GM18870 (cell line): ENCODE measurements around the gene DUSP5.

ENCODE experiments used
- ATAC-seq: cut with Tn5 transposase; IDR thresholded peaks from one replicate; pipeline ENCODE4 v1.9.1; 2021; ENCODE audit warnings: moderate library complexity; ENCODE audit not compliant: unreplicated experiment

The DUSP5 gene

DNA sequence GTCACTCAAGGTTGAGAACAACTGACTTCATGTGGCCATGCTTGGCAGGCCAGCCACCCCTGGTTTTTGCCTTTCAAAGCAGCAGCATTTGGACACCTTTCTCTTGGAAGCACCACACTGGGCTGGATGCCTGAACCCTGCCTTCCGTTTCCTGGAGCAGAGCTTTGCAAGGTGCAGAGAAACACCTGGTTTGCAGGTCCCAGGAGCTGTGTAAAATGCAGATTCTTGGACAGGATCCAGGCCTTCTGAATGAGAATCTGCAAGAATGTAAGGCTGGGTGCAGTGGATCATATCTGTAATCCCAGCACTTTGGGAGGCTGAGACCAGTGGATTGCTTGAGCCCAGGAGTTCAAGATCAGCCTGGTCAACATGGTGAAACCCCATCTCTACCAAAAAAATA lies 18.0 kb upstream of the DUSP5 start:
- ATAC-seq: no peak

DNA sequence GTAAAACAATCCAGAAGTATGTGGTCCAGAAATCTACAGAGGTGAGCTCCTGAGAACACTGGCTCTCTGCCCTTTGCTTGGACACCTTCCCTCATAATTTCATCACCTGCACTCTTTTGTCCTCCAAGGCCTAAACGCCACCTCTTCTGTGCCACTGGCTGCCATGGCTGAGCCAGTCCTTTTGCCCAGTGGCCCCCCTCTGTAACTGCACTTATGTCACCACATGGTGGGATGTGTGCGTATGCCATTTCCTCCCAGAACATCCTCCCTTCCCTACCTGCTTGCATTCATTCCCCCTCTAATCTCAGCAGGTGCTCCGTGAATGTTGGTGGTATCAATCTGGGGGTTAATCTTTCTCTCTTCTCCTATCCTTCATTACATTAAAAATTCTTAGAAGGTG lies 17.3 kb upstream of the DUSP5 start:
- no peak for ATAC-seq

DNA sequence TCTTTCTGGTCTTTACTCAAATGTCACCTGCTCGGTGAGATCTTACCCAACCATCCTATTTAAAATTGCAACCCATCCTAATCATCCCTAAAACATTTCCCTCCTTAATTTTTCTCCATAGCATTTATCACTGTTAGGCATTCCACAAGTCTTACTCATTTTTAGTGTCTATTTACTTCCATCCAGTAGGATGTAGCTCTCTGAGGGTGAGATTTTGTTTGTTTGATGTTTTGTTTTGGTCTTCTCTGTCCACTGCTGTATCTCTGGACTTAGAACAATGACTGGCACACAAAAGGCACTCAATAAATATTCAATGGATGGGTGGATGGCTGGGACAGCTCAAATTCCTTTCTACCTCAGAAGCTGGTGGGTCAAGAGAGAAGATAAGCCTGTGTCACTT lies 15.8 kb upstream of the DUSP5 start:
- no peak for ATAC-seq

DNA sequence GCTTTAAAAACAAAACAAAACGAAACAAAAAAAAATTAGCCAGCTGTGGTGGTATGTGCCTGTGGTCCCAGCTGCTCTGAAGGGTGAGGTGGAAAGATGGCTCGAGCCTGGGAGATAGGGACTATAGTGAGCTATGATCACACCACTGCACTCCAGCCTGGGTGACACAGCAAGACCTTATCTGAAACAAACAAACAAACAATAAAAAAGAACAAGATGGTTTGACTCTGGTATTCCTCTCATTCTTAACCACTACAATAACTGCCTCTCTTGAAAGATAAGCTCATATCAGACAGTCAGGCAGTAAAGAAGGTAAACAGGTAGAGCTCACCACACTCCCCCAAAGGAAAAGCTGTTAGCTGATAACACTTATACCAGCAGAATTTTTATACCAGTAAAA lies 14.1 kb upstream of the DUSP5 start:
- no peak for ATAC-seq

DNA sequence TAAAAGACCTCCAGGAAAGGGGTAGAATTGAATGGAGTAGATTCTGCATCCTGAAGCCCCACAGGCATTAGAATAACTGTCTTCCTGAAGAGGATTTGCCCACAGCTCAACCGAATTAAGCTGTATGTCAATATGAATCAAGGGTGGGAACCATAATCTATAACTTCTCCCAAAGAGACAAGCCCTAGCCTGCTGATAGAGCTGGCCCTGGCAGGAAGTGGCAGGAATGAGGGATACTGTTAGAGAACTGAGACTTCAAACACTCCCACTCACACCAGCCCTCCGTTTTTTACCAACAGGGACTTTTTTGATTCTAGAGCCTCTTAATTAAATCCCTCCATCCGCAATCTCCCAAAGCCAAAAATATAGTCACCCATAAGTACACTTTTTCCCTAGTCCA lies 12.2 kb upstream of the DUSP5 start:
- ATAC-seq: no peak

DNA sequence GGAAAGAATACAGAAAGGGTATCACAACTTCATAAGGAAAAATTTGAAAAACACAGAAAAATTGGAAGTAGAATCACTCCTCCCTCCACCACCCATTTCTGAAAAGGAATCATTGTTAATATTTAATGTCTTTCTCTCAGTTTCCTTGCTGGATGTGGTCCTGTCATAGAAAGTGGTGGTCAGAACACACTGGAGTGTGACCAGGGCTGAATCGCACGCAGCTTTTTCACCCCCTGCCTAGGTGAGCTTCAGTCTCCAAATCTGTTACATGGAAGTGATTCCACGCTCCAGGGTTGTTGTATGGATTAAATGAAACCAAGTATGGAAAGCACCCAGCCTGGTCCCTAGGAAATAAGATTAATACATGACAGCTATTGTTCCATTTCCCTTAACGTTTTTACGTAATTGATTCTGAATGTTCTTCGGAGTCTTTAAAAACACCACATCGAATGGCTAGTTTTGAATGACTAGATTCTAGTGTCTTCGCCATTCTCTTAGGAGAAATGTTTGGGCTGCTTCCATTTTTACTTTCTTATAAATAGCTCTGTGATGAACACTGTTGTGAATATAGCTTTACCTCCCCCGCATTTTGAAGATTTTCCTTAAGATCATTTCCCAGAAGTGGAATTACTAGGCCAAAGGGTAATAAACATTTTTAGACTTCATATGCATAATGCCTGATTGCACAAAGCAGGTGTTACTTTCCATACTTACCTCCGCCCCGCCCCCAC lies 10.9 kb upstream of the DUSP5 start:
- no peak for ATAC-seq

DNA sequence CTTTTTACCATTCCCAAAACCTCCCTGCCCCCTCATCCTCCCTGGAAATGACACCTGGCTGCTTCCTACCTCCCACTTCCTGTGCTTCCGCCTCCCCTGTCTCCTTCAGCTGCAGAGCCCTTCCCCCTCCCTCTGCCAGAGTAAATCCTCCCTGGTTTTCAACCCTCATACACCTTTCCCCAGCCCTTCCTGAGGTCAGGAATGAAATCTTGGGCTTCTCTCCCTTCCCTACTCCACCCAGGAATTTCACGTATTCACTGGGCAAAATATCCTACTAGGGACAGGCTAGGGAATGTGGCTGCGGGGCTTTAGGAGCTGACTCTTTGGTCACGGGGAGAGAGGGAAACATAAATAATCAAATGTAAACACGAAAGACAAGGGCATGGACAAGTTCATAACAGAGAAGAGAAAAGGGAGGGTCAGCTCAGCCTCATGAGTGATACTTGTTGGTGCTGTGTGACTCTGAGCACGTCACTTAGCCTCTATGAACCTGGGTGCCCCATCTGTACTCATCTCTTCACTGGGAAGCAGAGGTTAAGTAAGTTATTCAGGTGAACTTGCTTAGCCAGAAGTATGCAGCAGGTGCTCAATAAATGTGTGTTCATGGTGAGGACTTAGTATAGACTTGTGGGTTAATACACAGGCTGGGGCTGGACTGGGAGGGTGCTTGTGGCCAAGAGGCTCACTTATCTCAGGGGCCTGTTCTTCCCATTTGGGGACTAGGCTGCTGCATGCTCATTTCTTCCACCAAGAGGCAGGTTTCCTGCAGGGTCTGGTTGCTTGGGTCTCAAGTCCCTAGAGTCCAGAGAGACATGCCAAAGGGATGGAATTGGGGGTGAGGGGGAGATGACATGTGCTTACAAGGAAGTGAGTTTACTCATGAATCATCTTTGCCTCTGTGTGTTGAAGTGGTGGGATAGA lies 10.0 kb upstream of the DUSP5 start:
- ATAC-seq: no peak

DNA sequence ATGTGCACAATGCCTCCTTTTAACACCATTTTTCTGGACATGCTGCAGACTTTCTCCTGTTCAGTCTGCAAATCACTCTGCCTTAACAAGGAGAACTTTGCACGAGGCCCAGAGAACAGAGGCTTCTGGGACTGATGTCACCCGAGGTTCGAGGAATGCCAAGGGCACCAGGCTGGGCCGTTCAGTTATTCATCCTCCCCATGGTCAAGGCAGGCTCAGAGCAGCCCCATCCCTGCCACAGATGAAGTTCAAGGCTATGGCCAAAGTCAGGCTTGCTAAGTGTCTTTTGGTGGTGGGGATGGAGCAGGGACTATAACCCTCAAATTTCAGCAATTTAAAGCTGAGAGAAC lies 9.4 kb upstream of the DUSP5 start:
- no peak for ATAC-seq

DNA sequence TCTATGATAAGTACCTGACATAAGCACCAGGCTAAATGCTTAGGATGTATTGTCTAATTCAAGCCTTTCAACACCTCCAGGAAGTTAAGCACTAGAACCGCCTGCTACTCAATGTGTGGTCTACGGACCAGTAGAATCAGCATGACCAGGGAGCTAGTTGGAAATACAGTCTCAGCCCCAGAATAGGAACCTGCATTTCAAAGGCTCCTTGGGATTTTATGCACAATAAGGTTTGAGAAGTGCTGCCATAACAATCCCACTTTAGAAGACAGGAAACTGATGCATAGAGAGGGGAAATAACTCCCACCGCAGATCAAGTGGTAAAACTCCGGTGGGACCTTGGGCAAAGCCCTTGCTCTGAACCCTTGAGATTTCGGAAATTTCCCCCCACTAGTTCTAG lies 8.8 kb upstream of the DUSP5 start:
- no peak for ATAC-seq

DNA sequence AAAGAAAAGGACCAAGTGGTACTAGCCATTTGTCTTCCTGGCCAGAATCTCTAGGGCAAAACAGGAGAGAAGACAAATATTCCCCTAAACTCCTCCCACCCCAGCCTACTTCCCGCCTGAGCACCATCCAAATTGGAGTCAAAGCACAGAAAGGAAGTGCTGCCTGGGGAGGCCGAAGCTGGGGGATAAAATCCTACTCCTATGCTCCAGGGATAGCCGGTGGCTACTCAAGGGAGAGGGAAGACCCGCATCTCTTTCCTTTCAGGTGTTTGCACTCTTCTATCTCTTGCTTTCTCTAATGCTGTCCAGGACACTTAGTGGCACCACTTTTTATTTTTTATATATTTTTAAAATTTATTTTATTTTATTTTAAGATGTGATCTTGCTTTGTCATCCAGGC lies 7.1 kb upstream of the DUSP5 start:
- ATAC-seq: no peak

DNA sequence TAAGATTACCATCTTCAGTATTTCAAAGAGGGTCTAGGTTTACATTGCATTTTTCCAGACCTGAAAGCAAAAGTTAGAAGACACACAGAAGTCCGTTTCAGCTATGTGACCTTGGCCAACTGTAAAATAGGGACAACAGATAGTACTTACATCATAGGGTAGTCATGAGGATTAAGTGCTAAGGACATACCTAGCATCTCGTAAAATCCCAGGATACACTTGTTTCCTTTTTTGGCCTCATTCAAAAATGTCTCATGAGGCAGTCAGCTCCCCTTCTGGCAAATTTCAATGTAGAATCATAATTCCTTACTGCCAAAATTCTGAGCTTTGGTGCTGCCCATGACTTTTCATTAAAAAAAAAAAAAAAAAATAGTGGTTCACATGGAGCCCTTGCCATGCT lies 6.4 kb upstream of the DUSP5 start:
- no peak for ATAC-seq

DNA sequence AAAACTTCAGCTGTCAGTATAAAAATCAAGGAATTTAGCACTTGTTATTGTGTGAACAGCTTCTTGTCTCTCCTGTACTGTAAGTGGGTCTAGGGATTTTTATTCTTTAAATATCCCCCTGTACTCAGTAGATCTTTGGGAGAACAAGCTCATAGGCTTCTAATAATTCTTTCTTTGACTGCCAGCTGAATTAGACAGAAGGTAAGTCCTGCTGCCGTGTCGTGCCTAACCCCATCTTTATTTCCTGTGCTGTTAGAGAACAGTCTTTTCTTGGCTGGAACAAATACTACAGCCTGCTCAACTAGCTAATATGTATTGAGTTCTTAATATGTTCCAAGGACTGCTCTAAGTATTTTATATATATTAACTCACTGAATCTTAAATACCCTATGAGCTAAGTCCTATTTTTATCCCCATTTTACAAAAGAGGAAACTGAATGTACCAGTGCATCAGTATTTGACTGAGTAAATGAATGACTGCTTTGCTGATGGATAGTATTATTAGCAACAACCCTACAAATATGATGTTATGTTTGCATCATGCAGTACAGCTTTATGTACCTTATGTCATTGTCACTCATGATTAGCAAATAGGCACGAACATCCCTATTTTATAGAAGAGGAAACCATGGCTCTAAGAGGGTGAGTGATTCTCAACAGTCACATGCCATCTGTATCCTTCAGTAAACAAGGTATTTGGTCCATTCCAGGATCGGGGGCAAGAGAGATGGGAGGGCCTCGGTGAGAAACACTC lies 5.5 kb upstream of the DUSP5 start:
- peak; percentile 57 for ATAC-seq

DNA sequence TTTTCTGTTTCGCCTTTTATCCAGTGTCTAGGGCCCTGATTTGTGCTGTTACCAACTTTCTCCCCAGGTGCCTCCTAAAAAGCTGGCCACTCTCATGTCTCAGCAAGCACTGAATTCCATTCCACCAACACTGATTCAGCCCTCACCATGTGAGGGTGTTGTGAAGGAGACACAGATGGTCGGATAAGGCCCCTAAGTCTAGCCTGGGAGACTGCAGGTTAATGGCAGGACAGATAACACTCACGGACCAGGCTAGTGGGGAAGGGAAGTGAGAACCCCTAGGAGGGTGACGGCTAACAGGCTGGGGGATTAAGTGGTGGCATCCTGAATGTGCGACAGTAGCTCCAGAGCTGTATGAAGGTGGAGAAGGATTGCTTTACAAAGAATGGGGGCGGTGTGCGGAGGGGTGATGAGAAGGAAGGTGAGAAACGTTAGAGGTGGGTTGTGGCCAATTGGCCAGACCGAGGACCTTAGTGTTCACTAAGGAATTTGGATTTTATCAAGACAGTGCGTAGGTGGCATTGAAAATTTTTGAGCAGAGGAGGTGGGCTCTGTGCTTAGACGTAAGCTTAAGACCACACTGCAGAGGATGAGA lies 3.8 kb upstream of the DUSP5 start:
- no peak for ATAC-seq

DNA sequence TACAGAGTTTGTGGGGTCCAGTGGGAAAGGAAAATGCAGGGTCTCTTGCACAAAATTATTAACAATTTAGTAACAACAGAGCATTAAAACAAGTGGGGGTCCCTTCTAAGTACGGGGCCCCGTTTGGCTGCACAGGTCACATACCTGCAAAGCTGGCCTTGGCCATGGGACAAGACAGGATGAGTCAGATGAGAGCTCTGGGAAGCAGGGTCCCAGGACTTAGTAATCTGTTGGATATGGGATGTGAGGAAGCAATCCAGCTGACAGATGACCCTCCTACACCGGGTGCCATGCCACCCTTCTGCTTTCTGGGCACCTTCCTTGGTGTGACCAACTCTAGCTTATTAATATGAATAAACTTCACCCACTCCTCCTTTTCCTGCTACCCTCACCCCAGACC lies 3.2 kb upstream of the DUSP5 start:
- no peak for ATAC-seq

DNA sequence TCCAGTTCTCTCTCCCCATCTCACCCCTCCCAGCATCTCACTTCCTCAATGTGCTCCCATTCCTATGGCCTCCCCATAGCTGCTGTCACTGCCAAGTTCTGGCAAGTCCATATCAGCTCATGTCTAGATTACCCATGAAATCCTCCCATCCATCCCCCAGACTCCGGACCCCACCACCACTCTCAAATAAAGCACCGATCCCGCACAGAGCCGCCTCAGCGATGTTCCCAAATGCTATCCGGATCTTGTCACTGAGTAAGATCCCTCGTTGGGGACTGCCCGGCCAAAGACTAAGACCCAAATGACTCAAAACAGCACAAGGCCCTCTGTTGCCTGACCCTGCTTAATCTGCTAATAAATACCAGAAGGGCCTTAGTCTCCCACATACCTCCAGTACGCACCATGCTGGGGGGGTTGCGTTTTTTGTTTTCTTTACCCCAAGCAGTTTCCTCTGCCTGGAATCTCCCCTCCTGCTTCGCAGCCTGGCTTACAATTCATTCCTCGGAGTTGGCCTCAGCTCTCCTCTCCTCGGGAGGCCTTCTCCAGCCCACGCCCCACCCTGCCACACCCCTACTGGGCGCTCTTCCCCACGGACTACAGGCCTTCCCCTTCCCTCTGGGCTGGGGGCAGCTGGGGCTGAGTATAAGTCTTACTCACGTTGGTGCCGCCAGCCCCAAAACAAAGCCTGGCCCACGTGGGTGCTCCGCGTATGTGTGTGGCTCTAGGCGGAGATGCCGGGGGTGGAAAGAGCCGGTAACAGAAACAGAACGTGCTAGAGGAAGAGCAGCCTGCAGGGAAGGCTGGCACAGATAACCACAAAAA lies 1.8 kb upstream of the DUSP5 start:
- ATAC-seq: no peak

DNA sequence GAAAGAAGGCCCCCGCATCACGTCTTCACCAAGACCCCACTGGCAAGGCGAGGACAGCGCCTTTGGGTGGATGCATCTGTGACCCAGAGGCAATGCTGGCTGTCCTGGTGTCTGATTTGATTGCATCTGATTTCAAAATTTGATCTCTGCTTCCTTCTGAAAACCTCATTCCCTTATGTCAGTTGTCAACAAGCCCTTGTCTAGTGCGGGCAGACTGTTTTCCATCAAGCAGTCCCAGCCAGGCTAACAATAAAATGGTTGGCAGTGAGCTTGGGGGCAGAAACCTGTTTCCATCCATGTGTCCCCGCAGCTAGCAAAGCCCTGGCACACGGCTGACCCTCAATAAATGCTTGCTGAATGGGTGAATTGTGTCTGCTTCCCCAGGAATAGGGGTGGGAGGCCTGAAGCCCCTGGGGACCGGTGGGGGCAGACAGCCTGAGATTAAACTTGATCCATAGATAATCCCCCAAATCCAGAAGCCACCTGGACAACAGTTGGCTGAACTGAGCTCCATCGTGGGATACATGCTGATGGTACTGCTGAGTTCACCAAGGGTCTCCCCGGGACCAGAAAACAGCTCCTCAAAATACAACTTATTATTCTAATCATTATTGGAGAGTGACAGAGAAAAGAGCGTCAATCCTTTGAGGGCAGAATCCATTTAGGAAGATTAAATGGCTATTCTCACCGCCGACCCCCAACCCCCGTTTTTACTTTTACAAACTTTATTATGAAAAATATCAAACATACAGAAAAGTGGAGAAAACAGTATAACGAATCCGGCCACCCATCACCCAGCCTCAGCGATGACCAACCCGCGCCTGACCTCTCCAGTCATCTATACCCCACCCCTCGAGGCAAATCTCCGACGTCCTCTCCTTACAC lies 912 bp upstream of the DUSP5 start:
- ATAC-seq: no peak

DNA sequence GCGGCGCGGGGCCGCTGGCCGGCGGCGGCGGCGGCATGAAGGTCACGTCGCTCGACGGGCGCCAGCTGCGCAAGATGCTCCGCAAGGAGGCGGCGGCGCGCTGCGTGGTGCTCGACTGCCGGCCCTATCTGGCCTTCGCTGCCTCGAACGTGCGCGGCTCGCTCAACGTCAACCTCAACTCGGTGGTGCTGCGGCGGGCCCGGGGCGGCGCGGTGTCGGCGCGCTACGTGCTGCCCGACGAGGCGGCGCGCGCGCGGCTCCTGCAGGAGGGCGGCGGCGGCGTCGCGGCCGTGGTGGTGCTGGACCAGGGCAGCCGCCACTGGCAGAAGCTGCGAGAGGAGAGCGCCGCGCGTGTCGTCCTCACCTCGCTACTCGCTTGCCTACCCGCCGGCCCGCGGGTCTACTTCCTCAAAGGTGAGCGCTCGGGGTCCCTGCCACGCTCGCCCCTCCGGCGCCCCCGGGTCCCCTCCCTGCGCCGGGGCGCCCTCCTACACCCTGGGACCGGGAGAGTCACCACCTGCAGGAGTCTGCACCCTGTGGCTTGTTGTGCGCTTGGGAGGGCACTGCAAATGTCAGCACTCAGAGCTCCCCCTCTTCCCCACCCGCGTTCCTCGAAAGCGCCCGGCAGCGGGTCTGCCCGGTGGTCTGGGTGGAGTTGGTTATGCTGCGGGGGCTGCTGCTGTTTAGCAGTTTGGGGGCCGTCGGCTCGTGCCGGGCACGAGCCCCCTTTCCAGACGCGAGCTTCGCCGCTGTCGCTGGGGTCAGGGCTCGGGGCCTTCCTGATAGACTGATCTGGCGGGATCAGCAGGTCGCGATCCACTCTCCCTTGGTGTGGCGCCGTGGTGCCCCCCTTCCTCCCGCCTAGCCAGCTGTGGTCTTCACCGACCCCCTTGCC lies 627 bp downstream of the DUSP5 start:
- peak; percentile 2 for ATAC-seq

DNA sequence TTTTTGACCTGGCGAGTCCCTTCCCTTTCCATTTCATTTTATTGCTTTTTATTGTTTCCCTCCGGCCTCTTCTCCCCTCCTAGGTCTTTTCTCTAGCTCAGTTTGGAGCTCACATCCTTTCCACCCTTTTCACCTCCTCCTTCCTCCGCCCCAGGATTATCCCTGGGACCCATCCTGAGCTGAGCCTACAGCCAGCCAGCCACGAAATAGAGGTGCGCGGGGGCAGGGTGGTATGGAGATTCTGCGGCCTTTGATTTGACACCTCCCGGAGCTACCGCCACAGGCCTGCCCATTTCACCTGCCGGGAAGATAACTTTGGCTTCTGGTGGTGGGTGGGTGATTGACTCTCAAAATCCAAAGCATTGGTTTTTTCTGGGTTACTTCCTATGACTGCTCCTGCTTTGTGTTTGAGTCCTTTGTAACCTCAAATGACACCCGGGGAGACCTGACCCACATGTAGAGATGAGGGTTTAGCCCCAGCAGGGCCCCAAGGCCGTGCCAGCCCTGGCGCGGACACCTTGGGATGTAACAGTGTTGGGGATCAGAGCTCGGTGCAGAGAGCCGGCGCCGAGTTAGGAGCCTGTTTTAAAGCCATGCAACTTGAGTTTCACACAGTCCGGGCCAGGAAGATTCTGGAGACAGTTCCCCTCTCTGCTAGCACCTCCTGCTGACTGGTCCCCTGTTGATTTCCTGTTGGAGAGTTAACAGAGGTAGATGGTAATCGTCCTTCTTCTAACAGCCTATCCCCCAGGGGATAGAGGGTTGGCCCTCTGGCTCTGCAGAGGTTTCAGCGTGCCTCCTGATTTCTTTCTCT lies 1.5 kb downstream of the DUSP5 start:
- ATAC-seq: no peak
